Stimulated activated CD4-positive, alpha-beta T cell treated with anti-CD3 and anti-CD28 coated beads, Interleukin-2, amount 100 ng/mL, for 4 hours (primary cell): ENCODE results near the gene FBXW7.

Source experiments
- DNase-seq: peaks from one replicate; pipeline ENCODE4 v3.0.0-alpha.2; 2020; ENCODE audit warnings: low read depth

FBXW7 gene

DNA sequence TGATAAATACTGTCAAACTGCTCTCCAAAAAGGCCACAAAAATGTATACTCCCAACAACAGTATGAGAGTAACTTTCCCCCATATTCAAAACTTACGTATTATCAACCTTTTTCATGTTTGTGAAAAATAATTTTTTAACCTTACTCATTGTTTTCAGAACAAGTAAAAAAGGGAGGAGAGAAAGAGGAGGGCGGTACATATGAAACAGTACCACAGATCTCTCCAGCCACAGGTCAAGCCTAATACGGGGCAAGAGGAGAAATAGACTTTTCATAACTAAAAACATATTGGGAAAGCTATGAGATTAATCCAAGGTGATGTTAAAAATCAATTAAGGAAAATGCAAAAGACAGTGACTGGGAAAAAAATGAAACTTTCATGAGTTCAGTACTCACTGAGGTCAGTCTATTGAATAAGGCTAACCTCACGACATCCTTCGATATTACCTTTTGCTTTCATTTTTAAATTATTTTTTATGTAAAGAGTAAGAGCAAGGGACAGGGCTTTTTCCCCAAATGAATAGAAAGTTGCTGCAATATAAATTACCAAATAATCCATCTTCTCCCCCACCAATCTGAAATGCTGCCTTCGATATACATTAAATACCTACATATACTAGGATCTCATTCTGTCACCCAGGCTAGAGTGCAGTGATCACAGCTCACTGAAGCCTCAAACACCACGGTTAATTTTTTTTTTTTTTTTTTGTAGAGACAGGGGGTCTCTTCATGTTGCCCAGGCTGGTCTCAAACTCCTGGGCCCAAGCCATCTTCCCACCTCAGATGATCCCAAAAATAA lies 25.3 kb downstream of the FBXW7 start:
- no peak for DNase-seq

DNA sequence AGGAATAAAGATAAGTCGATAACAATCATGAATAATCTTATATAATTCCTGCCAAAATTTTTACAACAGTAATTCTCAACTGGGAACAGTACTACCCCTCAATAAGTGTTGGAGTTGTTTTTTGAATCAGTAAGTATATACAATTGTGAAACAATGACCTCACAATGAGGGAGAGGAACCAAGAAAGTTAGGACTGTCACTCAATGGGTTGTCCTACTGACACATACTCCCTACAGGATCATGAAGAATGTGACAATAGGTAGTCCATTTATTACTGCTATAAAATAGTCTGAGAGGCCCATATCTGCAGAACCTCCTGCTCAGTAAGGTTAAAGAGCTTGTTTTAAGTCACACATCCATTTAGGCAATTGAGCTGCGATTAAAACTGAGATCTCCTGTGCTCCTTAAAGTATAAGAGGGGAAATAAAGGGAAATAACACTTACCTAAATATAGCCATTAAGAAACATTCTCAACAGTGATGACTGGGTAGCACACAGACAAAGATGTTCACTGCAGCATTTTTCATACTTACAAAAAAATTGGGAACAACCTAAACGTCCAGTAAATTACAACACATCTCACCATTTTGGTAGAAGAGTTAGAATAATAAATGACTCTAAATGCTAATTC lies 26.2 kb downstream of the FBXW7 start:
- no peak for DNase-seq

DNA sequence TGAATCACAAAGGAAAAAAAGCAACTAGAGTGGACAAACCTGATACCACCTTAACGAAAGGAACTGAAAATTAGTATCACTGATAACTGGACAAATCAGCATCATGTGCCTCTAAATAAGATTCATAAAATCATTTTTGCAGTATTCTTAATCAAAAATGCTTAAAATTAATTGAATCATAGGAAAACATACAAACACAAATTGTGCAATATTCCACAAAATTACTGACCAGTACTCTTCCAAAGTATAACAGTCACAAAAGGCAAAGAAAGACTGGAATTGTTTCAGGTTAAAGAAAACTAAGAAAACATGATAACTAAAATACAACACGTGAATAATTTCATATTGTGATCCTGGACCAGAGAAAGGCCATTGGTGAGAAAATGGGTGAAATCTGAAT lies 27.1 kb downstream of the FBXW7 start:
- DNase-seq: no peak

DNA sequence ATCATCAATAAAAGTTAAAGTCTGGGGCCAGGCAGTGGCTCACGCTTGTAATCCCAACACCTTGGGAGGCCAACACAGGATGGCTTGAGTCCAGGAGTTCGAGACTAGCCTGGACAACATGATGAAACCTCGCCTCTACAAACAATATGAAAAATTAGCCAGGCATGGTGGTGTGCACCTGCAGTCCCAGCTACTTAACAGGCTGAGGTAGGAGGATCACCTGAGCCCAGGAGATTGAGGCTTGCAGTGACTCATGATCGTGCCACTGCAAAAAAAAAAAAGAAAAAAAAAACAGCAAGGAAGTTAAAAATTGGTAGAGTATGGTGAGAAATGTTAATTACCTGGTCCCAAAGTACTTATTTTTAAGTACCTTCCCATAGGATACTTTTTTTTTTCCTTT lies 27.5 kb downstream of the FBXW7 start:
- no peak for DNase-seq

DNA sequence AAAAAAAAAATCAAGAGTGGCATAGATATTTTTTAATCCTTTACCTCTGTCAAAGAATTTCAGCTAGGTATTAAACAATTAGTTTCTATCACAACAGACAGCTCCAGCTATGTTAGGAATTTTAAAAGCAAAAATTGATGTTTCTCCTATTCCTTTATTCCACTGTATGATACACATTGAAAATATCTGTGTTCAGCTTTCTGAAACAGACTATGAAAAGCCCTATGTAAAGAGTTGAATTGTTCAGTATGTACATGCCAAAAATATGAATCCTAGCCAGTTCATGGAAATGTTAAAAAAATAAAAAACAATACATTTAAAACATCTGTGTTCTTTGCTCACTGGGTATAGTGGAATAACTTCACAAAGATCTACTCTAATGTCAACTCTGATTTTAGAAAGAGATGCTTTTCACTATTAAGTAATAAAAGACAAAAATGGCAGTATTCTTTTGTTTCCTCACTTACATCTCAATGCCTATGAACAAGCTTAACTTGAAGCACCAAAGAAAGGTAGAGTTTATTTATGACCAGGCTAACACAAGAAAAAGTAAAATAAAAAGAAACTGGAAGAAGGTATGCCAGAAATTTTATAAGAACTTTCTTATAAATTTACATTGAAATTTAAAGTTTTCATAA lies 32.1 kb downstream of the FBXW7 start:
- no peak for DNase-seq

DNA sequence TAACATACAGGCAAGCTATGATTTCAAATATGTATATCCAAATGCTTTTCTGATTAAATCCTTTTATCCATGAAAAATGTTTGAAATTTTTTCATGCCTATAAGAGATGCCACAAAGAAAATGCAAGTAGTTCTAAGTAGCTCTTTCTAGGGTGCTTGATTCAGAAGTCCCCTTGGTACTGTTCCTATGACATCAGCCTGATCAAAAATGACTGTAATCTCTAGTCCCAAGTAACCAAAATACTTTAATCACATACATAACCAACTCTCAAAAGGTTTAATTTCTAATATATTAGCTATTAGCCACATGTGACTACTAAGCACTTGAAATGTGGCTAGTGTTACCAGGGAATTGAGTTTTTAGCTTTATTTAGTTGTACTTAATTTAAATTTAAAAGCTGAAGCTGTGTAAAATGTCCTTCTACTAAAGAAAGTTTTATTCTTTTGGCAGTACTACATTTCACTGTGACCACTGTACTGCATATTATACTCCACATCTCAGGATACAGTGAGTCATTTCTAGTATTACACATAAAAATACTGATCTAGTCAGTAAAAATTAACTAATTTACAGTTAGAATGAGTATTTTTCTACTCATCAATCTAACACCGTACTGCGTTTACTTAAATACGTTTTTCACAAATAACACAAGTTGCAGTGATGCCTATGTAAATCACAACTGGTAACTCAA lies 33.9 kb downstream of the FBXW7 start:
- no peak for DNase-seq

DNA sequence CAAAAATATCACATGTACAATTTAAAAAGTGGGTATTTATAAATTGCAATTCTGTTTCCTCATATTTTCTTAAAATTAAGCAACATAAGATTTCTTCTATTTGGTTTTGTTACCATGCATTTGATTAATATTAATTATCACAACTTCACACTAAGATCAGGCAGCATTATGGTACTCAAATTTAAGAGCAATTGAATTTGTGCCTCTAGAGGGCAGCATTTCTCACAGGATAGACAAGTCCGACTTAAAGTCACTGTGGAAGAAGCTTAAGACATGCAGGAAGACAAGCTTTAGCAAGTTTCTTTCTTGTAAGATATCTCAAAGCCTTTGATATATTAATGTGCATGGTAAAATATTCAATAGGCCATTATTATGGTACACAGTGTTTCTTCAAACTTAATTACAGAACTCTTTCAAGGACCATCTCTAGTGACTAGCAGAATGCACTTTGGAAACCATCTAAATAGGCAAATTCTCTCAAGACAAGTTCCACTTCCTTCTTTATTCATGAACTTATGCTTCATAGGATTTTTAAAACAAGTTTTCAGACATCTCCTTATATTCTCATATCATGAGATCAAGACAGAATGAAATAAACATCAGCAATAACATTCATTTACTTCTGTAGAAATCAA lies 35.0 kb downstream of the FBXW7 start:
- DNase-seq: peak; percentile 63

DNA sequence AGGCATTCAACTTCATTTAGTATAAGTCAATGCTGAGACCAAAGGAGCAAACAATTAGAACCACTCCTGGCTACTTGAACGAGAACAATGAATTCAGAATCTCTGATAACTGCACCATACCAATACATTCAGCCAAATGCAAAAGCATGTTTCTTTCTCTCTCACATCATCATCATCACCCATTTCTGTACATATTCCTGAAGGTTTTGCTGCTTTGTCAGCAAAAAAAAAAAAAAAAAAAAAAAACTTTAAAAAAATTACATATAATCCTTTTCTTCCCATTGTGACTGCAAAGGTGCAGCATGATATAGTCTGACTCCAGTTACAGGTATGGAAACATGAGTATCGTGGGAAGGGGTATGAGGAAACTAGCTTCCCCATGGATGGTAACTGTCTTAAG lies 35.6 kb downstream of the FBXW7 start:
- no peak for DNase-seq

DNA sequence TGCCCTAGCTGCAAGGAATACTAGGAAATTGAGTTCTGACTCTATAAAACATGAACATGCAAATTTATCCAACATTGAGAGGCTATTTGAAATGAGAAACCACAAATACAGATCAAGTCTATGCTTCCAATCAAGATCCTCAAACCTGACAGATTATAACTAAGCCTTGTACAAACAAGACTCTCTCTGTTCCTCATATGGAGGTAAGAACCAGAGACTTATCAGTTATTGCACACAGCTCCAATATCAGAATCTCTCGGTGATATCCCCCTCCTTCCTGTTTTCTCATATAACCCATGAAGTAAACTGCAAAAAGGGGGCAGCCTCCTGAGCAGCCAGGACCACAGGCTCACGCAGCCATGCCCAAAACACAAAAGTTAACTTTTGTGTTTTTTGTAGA lies 36.5 kb downstream of the FBXW7 start:
- no peak for DNase-seq

DNA sequence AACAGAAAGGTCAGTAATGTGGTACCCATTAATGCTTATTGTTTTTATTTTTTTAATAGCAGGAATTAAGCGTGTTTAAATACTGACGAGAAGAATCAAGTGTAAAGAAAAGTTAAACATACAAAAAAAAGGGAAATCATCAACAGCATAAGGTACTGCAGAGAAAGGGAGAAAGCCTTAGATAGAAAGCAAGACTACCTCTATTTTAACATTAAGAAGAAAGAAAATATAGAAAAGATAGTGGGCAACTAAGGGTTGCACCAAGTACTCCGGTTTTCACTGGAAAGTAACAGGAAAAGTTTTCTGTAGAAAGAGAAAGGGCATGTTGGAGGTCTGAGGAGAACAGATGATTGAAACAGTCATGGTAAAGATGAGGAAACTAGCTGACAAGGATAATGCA lies 41.9 kb downstream of the FBXW7 start:
- DNase-seq: no peak

DNA sequence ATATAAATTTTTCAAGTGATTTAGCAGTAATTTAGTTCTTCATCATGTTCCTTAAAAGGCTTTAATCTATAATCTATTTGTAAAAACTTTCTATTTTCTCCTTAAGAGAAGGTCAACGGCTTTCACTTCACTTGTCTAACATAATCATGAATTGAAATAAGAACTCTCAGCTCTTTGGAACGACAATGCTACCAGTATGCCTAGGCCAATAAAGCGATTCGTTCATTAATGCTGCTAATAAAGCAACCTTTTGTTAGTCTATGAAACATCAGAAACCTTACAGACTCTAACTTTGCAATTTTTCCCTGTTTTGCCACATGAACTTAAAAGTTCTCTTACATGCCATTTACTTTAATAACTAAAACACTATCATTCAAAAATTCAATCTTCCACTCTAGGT lies 47.6 kb downstream of the FBXW7 start:
- no peak for DNase-seq

DNA sequence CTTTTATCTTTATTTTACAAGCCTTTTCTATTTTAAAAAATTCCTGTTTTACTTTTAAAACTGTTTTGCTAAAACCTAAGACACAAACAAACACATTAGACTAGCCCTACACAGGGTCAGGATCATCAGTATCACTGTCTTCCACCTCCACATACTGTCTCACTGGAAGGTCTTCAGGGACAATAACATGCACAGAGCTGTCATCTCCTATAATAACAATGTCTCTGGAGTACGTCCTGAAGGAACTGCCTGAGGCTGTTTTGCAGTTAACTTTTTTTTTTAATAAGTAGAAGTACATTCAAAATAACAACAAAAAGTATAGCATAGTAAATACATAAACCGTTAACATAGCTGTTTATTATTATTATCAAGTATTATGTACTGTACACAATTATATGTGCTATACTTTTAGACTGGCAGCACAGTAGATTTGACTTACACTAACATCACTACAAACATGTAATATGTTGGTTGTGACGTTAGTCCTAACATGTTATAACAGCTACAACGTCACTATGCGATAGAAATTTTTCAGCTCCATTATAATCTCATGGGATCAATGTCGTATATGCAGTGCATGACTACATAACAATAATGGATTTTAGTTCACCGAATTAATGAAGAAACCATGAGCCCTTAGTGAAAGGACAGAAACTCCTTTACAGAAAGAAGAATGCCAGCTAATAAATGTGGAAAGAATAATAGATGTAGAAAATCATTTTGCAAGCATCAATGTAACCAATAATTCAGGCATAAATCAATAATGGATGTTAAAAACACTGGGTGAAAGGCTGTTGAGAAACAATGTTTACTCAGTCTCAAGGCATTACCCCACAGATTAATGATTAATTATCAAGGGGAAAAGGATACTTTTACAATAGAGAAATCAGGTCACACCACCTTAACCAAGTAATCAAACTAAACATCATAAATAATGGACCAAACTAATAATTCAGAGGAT lies 49.2 kb downstream of the FBXW7 start:
- DNase-seq: no peak

DNA sequence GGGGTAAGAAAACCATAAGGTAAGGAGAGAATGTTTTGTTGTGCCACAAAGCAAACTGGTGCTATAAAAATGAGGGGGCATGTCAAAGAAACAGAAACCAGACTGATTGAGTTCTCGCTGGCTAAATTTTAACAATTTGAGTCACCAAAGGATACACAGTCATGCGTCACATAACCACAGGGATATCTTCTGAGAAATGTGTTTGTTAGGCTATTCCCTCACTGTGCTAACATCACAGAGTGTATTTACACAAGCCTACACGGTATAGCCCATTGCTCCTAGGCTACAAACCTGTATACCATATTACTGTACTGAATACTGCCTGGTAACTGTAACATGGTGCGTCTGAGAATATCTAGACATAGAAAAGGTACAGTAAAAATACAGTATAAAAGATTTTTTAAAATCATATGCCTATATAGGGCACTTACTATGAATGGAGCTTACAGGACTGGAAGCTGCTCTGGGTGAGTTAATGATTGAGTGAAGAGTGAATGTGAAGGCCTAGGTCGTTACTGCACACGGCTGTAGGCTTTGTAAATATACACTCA lies 50.1 kb downstream of the FBXW7 start:
- peak; percentile 9 for DNase-seq

DNA sequence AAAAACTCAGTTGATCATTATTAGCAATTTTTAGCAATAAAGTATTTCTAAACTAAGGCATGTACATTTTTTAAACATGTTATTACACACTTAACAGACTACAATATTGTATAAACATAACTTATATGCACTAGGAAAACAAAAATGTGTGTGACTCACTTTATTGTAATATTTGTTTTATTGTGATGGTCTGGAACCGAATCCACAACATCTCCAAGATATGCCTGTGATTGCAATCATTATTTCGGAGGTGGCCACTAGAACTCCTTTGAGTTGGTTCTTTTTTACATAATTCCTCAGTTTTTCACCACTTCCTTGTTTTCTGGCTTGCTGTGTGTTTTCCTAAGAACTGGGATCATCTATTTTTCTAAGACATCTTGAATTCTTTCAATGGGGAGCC lies 53.7 kb downstream of the FBXW7 start:
- DNase-seq: no peak

DNA sequence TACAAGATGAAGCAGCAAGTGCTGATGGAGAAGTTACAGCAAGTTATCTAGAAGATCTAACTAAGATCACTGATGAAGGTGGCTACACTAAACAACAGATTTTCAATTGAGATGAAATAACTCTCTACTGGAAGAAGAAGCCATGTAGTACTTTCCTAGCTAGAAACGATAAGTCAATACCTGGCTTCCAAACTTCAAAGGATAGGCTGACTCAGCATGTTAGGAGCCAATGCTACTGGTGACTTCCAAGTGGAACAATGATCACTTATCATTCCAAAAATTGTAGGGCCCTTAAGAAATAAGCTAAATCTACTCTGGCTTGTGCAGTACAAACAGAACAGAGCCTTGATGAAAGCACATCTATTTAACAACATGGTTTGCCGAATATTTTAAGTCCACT lies 55.0 kb downstream of the FBXW7 start:
- no peak for DNase-seq

DNA sequence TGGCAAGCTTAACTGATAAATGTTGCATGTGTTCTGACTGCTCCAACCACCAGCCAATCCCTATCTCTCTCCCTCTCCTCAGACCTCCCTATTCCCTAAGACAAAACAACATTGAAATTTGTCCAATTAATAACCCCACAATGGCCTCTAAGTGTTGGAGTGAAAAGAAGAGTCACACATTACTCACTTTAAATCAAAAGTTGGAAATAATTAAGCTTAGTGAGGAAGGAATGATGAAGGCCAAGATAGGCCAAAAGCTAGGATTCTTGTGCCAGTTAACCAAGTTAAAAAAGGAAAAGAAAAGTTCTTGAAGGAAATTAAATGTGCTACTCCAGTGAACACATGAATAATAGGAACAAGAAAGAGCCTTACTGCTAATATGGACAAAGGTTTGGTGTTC lies 55.6 kb downstream of the FBXW7 start:
- no peak for DNase-seq

DNA sequence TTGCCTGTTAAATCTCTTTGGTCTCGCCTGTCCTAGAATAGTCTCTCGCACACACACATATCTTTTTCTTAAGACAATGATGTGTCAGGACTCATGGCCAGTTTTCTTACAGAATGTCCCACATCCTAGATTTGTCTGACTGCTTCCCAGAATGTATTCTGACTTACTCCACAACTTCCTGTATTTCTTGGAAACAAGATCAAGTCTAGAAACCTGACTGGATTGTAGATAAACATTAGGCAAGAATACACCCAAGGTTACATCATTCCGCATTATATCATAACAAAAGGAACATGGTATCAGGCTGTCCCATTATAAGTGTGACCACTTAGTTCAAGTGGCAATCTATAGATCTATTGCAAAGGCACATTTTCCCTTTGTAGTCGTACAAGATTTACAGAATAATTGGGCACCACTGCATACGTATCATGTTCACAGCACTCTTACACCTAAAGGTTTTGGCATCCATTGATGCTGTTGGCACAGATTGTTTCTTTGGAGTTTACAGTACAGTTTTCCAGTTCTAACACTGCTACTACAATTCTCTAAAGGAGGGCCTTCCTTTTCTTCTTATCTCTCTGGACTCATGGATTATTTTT lies 56.4 kb downstream of the FBXW7 start:
- no peak for DNase-seq

DNA sequence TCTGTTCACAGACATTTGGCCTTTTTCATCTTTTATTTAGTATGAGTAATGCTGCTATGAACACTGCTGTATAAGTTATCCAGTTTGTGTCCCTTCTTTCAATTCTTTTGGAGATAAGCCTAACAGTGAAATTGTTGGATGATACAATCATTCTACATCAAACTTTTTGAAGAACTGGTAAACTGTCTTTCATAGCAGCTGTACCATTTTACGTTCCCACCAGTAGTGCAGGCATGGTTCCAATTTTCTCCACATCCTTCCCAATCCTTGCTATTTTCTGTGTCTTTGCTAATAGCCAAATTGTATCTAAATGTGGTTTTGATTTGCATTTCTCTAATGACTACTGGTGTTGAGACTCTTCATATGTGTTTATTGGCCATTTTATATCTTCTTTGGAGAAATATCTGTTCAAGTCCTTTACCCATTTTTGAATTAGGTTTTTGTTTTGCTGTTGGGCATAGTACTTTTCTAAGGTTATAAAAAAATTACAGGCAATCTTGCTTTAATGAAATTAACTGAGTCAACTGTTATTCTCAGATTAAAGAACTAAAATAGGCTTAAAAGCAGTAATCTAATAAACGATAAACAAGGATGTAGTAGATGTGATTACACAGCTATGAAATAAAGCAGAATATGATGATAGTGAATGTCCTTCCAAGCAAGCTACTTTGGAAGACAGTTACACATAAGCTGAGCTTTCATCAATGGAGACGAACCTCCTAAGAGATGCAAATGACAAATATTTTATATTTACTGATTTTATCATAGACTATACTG lies 57.2 kb downstream of the FBXW7 start:
- DNase-seq: no peak

DNA sequence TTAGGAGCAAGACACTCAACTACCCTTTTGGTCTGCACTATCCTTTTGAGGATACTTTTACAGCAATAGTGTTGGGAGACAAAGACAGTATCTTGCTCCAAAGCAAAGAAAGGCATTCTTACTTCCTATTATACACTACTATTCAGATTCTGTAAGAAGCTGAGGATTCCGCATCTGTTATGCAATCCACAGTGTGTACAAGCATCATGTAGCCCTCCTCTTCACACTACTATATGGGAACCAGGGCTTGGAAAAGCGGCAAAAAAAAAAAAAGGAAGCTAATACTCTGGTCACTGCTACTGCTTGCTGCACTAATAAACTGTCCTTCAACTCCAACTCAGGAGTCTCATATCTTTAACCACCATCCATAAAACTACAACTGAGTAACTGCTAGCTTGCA lies 59.1 kb downstream of the FBXW7 start:
- DNase-seq: no peak
